ENCODE measurements around the gene NFYA. TPM values are rescaled to one million over a fixed set of nuclear protein-coding genes. Genes with fewer than 3 reads are reported as not detected.

NFYA gene
- total RNA-seq (2022; extraction: Qiagen RNA extraction; ENCODE audit: low read depth): 11.5 to 15.4 TPM (median 14.2 TPM) in 5 replicates

DNA sequence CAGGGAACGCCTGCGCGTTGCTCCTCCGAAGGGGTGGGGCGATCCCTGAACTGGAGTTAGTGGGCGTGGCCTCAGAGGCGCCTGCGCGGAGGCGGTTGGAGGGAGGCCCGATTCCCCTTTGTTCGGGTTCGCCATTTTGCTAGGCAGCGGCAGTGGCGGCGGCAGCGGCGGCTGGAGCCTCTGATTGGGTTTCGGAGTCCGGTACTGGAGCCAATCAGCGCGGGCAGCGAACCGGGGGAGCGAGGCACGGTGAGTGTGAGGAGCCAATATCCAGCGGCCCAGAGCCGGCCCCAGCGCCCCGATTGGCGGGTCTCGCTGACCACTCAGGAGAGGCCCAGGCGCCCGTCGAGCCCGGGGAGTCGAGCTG is at the start of gene NFYA:
NFYA (plus strand) TSS at position 139 of the 367 bp plus-strand sequence. CDS start 6,116 bp downstream, outside the sequence.

DNA sequence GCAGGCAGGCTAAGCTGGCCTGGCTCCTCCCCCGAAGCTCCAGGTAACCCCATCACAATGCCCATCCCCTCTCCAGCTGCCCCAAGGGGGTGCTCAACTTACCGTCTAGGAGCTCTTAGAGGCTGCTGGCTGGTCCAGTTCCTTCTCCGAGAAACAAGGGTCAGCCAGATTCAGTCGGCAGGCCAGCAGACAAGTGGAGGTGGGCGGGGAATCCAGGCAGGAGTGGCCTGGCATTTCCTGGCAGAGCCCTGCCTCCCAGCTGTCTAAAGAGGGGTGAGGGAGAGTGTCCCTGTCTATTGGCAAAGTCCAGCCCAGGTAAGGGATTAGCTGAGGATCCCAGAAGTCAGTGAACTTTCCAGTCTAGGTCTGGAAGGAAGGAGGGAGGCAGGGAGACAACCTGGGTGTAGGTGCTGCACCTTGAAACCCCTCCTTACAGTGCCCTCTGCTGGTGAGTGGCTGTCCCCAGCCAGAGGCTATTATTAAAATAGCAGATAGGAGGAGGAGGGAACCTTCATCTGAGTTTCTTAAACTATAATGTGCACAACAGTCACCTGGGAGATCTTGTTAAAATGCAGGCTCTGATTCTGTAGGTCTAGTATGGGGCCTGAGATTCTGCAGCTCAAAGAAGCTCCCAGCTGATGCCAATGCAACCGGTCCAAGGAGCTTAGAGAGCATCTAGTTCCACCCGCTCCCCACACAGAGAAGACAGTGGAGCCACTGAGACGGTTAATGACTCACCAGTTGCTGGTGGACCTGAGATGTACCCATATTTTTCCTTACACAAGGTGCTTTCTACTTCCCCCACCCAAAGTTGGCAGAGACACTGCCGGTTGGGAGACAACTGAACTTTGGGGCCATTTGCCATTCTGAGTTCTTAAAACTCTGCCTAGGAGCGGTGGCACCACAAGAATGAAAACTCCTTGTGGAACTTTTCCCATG is 33.4 kb upstream of the NFYA start, which contains the start of gene UNC5CL:
UNC5CL (minus strand) TSS at position 162 of the 939 bp plus-strand sequence. CDS start 4,147 bp downstream, outside the sequence.

DNA sequence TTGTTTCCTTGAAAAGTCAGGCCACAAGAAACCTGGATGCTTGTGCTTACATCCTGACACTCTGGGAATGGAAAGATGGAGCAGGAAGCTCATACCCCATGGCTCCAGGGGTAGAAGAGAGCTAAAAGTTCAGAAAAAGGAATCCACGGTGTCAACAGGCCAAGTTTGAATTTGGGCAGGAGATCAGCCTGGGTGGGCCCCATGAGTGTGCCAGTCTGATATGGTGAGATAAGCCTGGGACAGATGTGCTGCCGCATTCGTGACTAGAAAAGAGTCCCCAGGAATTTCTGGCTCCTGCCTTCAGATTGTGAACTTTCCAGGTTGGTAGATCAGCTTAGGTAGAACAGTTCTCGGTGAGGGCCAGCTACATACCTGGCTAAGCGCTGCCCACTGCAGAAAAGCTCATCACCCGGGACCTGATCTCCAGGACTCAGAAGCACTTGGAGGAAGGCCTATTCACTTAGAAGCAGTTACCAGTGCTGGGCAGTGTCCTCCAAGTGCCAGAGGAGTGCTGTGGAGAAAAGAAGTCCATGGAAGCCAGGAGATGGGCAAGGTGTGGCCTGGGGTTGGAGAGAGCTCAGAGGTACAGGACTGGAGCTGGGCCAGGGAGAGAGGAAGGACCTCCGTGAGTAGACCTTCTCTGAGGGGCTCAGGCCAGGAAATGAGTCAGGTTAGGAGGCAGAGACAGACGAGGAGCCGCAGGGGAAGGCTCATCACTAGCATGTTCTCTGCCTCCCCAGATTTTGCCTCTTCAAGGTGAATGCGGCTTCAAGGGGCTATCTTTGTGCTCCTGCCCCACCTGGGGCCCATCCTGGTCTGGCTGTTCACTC is 30.3 kb upstream of the NFYA start, which contains the start of gene TSPO2:
TSPO2 (plus strand) TSS at position 242 of the 830 bp plus-strand sequence; CDS start at position 761, 519 bp downstream.

DNA sequence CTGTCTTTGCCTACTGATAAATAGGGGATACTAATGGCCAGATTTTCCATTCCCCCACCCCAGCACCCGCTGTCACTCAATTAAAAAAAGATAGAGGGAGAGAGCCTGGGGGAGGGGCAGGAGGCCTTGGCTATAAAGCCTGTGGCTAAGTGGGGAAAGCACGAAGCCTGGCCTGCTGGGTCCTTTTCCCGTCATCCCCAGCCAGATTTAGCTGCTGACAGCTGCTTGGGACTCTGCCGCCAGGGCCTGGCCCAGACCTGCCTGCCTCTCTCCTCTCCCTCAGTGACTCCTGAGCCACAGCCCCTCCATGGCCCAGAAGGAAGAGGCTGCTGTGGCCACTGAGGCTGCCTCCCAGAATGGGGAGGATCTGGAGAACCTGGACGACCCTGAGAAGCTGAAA is 19.7 kb upstream of the NFYA start, which contains the start of gene APOBEC2:
APOBEC2 (plus strand) TSS at position 162 of the 400 bp plus-strand sequence; CDS start at position 308, 146 bp downstream.

DNA sequence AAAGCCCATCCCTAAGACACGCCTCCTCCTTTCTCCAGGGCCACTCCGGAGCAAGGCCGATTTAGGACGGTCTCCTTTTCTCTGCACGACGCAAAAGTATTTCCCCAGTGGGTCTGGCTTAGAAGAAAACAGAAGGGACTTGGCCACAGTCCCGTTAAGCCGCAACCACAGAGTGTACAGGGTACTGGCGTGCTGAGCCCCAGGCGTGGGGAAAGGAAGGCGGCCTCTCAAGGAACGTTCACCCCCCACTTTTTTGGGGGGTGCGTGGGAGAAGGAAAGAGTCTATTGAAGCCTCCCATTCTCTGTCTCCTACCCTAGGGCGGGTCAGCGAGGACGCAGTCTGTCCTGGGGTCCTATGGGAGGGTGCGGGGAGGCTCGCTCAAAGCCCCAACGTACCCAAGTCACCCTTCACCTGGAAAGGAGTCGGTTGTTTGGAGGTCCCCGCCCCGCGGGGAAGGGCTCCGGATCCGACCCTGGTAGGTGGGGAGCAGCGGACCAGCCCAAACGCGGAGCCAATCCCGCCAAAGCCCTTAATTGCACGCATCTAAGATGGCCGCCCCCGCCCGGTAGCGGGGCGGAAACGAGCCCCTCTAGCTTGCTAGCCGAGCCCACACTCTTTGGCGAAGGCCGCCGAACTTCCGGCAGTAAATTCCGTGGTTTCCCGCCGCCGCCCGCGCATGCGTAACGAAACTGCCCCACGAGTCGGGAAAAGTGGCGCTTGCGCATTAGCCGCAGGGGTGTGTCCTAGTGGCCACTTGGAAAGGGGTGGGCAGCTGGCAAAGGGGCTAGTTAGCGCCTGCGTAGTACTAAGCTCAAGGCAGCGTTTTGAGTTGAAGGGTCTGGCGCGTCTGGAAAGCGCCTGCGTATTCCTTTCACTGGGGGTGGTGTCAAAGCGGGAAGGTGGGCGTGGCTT is 595 bp upstream of the NFYA start, which contains the start of gene OARD1:
OARD1 (minus strand) TSS at position 434 of the 913 bp plus-strand sequence. CDS start 722 bp downstream, outside the sequence.

Other genes with a start within 250 kb of the NFYA start
- gene UNC5CL, start 33.8 kb upstream of the NFYA start, total RNA-seq (2022; extraction: Qiagen RNA extraction; ENCODE audit: low read depth): 0.20 to 0.40 TPM (median 0.34 TPM) in 5 replicates
- gene TSPO2, start 30.5 kb upstream of the NFYA start, total RNA-seq (2022; extraction: Qiagen RNA extraction; ENCODE audit: low read depth): 0.10 TPM in 1 of 5 replicates, not detected in the others
- not detected in 5 replicates for gene APOBEC2, start 19.8 kb upstream of the NFYA start, total RNA-seq (2022; extraction: Qiagen RNA extraction; ENCODE audit: low read depth)
- gene OARD1, start 618 bp upstream of the NFYA start, total RNA-seq (2022; extraction: Qiagen RNA extraction; ENCODE audit: low read depth): 18.8 to 23.2 TPM (median 20.5 TPM) in 5 replicates
- not detected in 5 replicates for gene TREML1, start 81.4 kb downstream of the NFYA start, total RNA-seq (2022; extraction: Qiagen RNA extraction; ENCODE audit: low read depth)
- not detected in 5 replicates for gene TREM2, start 90.1 kb downstream of the NFYA start, total RNA-seq (2022; extraction: Qiagen RNA extraction; ENCODE audit: low read depth)
- gene TREML2, start 128.2 kb downstream of the NFYA start, total RNA-seq (2022; extraction: Qiagen RNA extraction; ENCODE audit: low read depth): not detected in 5 replicates
- not detected in 5 replicates for gene TREML4, start 155.4 kb downstream of the NFYA start, total RNA-seq (2022; extraction: Qiagen RNA extraction; ENCODE audit: low read depth)
- gene TREM1, start 213.7 kb downstream of the NFYA start, total RNA-seq (2022; extraction: Qiagen RNA extraction; ENCODE audit: low read depth): 0.23 to 0.49 TPM (median 0.29 TPM) in 3 of 5 replicates, not detected in the others

All from A549 treated with CpdA at 1 μM for 4 hours (cell line).